GM13976 (cell line): ENCODE results near the gene EDARADD.

Experiments
- DNase-seq: peaks from one replicate; pipeline ENCODE4 v3.0.0; 2012; ENCODE audit warnings: low spot score
- CTCF ChIP-seq: IDR thresholded peaks from 2 replicates; pipeline ENCODE4 v1.5.1; 2012; ENCODE audit warnings: borderline replicate concordance, mild to moderate bottlenecking; ENCODE audit not compliant: insufficient read depth; ENCODE audit errors: extremely low read depth, missing control alignments, control extremely low read depth
- in situ Hi-C: fragments of 300-500 bp; cut with MboI; formaldehyde crosslinking; loops from one replicate; pipeline ENCODE4 v1.12.0; 2022; ENCODE audit warnings: low sequenced_read_pairs, mixed read lengths, inconsistent platforms; ENCODE audit not compliant: unreplicated experiment

EDARADD gene

DNA sequence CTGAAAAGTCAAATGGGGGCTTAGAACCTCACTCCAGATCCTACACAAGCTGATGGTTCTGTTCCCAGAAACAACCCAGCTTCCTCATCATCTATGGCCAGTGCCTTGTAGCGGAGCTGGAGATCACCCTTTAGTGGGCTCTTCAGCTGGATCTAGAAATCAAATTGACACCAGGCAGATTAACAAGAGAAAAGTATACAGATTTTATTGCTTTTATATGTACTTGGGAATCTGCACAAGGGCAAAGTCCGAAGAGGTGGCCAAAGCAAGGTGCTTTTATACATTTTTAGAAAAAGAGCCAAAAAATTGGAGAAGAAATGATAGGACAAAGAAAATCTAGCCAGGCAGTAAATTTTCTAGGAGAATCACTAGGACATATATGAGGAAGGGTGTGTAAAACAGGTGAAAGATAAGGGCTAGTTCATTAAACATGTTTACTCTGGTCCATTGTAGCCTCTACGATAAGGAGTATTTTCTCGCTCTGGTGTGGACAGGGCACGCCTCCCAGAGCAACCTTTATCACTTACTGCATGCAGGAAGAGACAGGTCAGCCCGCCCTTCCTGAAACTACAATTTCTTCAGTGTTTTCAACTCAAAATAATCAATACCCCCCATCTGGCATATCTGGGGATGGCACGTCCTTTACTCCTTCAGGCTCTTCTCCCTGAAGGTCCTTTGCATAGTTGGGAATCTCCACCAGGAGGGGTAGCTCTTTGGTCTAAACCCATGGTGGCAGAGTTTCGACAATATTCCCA, 115.7 kb downstream of the EDARADD start:
- in situ Hi-C loops: no loop called here
- DNase-seq: no peak
- TF ChIP-seq CTCF: no peak

DNA sequence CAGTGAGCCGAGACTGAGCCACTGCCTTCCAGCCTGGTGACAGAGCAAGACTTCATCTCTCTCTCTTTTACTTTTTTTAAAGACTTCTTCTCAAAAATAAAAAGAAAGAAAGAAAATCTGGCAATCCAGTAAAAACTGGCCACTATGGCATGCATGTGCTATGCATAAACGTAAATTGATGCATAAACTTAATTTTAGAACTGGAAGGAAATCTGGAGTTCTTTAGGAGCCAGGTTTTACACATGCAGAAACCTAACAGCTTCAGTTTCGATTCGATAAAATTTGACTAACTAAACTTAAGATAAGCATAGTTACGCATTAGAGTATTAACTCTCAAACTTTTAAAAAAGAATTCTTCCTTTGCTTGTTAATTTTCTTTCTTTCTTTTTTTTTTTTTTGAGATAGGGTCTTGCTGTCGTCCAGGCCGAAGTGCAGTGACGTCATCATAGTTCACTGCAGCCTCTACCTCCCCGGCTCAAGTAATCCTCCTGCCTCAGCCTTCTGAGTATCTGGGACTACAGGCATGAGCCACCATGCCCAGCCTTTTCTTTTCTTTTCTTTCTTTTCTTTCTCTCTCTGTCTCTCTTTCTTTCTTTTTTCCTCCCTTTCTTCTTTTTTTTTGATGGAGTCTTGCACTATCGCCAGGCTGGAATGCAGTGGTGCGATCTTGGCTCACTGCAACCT, 117.8 kb downstream of the EDARADD start:
- in situ Hi-C loops: no loop called here
- no peak for TF ChIP-seq CTCF
- DNase-seq: no peak

DNA sequence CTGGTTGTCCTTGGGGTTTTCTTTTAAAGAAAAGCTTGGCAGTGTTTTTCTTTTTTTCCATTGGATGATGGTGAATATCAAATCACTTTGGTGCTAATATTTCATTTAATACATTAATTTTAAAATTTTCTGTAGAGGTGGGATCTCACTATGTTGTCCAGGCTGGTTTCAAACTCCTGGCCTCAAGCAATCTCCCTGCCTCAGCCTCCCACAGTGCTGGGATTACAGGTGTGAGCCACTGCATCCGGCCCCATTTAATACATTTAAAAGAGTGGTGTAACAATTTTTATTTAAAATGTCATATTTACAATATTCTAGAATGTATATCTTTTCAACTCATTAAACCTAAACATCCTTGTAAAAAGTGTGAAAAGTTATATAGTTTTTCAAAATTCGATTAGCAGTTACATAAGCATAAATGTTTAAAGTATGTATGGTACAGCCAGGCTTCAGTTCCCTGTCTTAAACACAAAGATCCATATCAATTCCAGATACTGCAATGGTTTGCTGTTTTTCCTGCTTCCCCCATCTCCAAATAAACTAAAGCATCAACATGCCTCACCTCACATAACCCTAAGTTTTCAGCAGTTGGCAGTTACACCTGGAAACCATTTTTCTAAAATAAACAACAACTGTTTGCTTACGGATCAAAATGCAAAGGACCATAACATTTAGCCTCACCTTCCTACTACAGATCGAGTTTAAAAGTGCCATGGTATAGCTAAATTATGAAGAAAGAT, 120.8 kb downstream of the EDARADD start:
- DNase-seq: no peak
- in situ Hi-C loops: no loop called here
- TF ChIP-seq CTCF: no peak

GRCh38 chr1:236515443-236515958, 121.4 kb downstream of the EDARADD start:
- no peak for TF ChIP-seq CTCF
- no peak for DNase-seq
- in situ Hi-C loops: no loop called here

- in situ Hi-C loops: no loop called here
- no peak for TF ChIP-seq CTCF
- no peak for DNase-seq
Measured at GRCh38 chr1:236516929-236517704, 123.0 kb downstream of the EDARADD start.

DNA sequence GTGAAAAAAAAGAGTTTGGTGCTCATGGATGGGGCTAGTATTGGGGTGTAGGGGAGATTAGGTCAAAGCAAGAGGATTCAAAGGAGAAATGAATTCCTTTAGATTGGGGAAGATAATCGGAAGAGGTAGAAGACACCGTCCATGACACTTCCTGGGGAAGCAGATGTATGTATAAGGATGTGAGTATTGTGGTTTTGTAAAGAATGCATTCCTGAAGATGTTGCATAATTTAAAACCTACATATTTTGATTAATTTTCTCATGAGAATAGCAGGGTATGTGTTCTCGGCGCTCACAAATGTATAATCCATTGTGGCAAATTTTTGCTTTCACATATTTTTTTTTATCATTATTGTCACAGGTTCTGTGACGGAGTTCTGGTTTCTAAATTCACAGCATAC, 124.2 kb downstream of the EDARADD start:
- no peak for TF ChIP-seq CTCF
- in situ Hi-C loops: no loop called here
- DNase-seq: no peak
